Activated T-cell treated with anti-CD3 and anti-CD28 coated beads for 48 hours (primary cell): Measurements from ENCODE around the gene CHPT1.
"Not testable (repeated sequence)": the region's sequence is repeated elsewhere in the genome, so short reads cannot be mapped to it uniquely, and the experiment has no call there.

Source experiments
- DNase-seq: peaks from one replicate; pipeline ENCODE4 v3.0.0-alpha.2; 2020; ENCODE audit warnings: low read depth

CHPT1 gene

DNA sequence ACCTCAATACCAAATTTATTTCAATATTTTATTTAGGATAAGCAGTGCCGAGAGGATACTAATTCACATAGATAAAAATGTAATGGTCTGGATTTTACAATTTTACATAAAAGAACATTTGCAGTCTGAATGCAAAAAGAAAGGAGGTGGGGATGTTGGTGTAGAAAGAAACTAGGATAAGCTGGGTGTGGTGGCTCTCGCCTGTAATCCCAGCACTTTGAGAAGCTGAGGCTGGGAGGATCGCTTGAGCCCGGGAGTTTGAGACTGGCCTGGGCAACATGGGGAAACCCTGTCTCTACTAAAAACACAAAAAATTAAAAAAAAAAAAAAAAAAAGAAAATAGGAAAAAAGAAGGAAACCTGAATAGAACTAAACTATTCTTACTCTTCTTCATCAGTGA lies 25.0 kb downstream of the CHPT1 start:
- no peak for DNase-seq

DNA sequence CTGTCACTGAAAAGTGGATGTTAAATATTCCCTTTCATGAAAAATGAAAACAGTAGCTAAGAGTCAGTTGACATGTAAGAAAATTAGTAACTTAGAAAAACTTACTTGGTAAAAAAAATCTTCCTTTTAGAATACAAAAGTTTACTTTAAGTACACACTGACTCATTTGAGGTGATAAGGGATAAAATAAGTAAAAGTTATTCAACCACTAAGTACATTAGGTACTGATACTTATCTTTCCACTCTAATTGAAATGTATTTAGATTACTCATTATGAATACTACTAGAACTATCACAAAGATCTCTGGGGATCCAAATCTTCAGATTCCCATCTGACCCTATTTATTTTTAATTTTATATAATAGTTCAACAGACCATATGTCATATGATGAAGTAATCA lies 29.7 kb downstream of the CHPT1 start:
- DNase-seq: no peak

DNA sequence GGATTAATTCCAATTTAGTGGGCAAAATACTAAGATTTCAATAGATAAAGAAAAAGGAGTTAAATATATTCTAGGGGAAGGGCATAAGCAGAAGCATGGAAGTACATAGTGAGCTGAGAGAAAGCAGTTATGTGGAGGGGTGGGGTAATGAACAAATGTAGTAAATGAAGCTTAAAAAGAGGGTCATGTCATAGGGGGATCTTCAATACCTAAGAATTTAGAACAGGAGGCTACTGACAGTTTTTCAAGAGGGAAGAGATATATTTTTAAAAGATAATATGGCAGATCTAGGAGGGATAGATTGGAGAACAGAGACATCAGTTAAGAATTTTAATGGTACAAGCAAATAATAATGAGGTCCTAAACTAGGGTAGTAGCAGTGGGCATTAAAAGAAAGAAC lies 32.4 kb downstream of the CHPT1 start:
- no peak for DNase-seq

- DNase-seq: no peak
Observed at GRCh38 chr12:101732318-101732717, 34.9 kb downstream of the CHPT1 start.

- no peak for DNase-seq
Observed at GRCh38 chr12:101733166-101733565, 35.7 kb downstream of the CHPT1 start.

DNA sequence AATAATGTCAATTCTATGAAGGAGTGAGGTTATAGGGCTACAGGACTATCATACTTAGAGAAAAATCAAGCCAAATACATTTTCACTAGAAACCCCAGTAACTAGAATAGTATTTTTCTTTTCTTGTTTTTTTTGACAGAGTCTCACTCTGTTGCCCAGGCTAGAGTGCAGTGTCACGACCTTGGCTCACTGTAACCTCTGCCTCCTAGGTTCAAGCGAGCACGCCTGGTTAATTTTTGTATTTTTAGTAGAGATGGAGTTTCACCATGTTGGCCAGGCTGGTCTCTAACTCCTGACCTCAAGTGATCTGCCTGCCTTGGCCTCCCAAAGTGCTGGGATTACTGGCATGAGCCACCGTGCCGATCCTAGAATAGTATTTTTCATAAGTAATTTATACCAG lies 37.0 kb downstream of the CHPT1 start:
- DNase-seq: not testable (repeated sequence)

DNA sequence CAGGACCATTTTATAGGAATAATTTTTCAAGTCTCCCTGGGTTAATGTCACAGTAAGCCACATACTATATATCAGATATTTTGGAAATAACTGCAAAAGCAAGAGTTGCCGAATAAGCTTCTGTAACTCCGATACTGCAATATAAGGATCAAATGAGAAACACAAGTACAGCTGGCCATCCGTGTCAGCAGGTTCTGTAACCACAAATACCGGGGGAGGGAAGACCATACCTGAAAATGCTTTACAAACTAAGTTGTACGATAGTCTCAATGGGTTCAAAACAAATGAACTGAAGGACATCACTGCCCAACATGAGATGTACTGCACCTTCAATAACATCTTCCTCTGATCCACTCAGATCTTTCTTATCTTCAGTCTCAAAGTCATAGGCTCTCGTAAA lies 40.0 kb downstream of the CHPT1 start:
- no peak for DNase-seq

GRCh38 chr12:101738920-101739665 lies 41.7 kb downstream of the CHPT1 start, which contains the start of gene SYCP3:
Gene SYCP3 (minus strand): TSS chr12:101739462. CDS start chr12:101737935, 1,527 bp downstream.
- DNase-seq: no peak

DNA sequence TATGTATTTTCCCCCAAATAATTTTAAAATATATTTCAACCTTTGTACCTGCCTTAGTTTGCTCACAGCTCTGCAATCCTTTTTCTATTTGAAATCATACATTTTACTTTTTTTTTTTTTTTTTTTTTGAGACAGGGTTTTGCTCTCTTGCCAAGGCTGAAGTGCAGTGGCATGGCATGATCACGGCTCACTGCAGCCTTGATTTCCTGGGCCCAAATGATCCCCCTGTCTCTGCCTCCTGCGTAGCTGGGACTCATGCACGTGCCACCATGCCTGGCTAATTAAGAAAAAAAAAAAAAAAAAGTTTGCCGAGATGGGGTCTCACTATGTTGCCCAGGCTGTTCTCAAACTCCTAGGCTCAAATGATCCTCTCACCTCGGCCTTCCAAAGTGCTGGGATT lies 43.1 kb downstream of the CHPT1 start:
- DNase-seq: no peak

GRCh38 chr12:101740980-101741379 lies 43.5 kb downstream of the CHPT1 start:
- no peak for DNase-seq

- no peak for DNase-seq
Observed at GRCh38 chr12:101743242-101743641, 45.8 kb downstream of the CHPT1 start.

DNA sequence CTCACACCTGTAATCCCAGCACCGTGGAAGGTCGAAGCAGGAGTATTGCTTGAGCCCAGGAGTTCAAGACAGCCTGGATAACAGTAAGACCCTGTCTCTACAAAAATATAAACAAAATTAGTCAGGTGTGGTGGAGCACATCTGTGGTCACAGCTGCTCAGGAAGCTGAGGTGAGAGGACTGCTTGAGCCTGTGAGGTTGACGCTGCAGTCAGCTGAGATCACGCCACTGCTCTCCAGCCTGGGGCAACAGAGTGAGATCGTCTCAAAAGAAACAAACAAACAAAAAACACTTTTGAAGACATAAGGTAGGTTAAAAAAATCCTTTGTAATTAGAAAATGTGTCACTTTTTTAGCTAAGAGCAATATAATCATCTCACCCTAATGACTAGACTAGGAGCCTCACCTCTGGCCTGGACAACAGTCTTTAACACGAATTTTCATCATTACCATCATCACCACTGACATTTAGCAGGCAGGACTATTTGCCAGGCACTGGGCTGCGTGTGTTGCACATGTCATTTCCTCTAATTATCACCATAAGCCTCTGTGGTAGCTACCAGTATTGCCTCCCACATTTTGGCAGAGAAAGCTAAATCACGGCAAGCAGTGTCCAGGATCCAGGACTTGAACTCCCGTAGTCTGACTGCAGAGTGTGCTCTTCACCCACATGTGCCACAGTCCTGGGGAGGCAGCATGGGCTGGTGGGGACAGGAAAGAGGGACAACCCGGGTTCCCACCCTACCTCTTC lies 46.5 kb downstream of the CHPT1 start:
- DNase-seq: no peak

DNA sequence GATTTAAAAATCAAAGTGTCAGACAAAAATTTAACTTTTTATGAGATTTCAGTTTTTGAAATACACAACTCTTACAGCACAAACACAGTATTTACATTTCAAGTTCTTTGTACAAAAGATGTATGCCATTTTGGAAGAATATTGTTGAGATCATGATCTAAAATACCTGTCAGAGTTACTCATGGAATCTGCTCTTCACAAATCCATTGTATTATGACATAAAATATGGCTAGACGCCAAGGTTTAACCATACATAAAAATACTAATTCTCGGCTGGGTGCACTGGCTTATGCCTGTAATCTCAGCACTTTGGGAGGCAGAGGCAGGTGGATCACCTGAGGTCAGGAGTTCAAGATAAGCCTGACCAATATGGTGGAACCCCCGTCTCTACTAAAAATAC lies 48.0 kb downstream of the CHPT1 start:
- no peak for DNase-seq

- no peak for DNase-seq
Observed at GRCh38 chr12:101746196-101746595, 48.8 kb downstream of the CHPT1 start.

DNA sequence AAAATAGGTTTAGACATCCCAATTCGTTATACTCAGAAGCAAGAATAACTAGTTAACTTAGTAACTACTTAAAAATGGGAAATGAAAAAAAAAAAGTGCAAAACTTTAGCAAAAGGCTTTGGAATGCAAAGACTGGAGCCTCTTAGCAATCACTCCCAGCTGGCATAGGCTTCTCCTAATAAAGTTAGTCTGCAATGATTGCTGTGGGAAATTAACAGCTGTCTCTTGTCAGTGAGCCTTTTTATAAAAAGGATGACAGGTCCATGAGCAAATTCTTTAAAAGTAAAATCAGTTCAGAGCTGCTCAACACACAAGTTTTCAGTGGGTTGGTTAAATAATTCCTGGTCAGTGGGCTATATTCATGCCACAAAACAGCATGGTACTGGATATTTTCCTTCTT lies 49.2 kb downstream of the CHPT1 start:
- no peak for DNase-seq

- no peak for DNase-seq
Observed at GRCh38 chr12:101747697-101748096, 50.3 kb downstream of the CHPT1 start.

DNA sequence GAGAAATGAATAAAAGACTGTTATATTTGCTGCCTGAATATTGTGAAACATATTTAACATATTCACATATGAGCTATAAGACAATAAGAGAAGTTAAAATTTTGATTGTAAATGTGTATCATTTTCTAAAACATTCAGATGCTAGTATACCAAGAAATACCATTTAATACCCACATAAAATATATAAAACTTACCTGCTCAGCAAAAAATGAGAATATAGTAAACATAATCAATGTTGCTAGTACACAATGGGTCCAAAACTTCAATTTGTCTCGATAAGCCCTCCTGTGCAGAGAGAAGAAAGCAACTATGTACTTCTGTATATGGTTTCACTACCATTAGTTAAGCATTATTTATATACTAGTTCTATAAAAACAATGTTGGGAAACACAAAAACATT lies 51.5 kb downstream of the CHPT1 start:
- no peak for DNase-seq

DNA sequence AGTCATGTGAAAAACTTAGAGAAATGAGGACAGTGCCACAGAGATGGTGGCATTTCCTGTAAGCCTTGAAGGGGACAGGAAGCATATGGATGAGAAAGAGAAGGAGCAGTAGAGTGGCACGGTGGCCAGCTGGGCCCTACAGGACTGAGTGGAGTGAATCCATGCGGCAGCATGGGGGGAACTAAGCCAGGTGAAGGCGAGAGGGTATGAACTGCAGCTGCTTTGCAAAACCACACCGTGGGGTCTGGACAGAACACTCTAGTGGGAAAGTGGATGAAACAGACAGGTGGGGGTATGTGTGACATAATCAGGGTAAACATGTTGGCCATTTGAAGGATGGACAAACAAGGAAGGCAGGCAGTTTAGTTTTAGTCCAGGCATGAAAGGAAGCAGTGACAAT lies 52.2 kb downstream of the CHPT1 start:
- no peak for DNase-seq

DNA sequence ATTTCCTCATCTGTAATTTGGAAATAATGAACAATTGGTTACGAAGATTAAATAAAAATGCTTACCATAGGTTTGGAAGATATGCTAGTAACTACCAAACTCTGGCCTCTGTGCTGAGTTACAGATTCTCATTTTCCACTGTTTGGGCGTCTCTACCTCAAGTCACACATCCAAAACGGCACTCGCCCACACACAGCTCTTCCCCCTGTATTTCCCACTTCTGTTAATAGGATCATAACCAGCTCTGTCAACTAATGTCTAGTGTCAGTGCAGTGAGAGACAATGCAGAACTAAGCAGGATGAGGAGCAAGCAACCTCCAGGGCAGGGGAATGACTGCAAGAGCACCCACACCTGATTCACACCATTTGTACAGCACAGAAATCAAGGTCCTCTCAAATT lies 52.7 kb downstream of the CHPT1 start:
- no peak for DNase-seq

DNA sequence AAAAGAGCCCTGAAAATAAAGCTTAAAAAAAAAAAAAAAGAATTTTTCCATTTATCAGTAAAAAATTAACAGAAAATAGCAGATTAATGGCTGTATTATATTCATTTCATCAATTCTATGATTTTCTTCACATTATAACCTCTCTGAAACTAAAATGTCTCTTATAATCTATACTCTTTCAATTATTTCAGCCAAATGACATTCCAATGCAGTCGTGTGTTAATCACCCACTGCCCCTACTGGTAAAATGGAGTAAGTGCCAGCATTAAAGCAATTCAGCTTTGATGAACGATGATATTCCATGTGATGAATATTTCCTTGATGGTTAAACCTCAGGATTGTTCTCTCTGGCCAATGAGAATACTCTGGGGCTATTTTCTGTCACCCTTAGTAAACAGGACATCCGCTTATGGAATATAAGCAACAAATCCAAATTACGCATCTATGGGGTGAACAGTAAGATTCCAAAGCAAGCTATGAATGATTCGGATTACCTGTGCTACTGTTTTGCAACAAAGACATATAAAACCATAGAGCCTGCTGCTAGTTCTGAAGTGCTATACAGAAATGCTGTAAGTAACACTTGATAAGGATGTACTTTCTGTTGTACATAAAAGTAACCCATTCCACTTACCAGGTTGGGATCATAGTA lies 62.1 kb downstream of the CHPT1 start:
- no peak for DNase-seq

GRCh38 chr12:101761350-101761749 lies 63.9 kb downstream of the CHPT1 start:
- no peak for DNase-seq

DNA sequence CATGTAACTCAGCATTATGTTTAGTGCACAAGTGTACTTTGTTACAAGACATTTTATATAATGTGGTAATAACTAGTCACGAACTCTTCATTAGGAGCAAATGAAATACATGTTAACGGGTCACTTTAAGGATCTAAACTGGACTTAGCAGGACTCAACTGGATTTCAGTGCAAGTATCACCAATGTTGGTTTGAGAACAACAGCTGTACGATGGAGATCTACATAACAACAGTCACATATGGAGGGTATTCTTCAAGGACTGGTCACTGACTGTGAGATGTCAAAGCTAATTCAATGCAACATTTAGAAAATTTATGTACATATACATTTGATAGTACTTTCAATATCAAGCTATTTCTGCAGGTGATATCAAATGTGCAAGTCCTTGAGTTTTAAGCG lies 64.3 kb downstream of the CHPT1 start:
- no peak for DNase-seq

DNA sequence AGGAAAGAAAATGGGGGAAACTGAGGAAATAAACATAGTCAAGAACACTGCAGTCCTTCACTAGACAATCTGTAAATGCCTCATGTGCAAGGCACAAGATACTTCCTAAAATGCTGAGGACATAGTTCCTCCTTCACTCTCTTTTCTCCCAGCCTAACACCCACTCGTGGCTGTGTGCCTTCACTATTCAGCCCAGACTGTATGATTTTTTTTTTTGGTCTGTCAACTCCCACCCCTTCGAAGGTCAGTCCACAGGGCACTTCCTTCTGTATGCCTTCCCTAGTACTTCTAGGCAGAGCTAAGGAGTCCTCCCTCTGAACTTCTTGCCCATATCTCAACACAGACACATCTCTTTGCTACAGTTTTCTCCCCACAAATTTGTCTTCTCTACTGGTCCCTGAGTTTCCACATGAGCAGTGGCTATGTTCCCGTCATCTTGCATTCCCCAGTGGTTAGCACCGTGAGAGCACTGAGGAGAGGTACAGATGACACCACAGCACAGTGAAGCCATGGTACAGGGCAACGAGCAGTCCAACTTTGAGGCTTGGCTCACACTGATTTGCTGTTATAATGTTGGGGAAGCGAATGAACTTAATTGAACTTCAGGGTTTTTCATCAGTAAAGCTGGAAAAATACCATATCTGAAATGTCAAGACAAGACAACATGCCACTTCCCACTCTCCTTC lies 65.9 kb downstream of the CHPT1 start:
- DNase-seq: no peak
